ENCODE data around the gene INKA1.
A peak's percentile ranks its signal among the peaks of the same experiment; 100 is the strongest.

Gene INKA1

DNA sequence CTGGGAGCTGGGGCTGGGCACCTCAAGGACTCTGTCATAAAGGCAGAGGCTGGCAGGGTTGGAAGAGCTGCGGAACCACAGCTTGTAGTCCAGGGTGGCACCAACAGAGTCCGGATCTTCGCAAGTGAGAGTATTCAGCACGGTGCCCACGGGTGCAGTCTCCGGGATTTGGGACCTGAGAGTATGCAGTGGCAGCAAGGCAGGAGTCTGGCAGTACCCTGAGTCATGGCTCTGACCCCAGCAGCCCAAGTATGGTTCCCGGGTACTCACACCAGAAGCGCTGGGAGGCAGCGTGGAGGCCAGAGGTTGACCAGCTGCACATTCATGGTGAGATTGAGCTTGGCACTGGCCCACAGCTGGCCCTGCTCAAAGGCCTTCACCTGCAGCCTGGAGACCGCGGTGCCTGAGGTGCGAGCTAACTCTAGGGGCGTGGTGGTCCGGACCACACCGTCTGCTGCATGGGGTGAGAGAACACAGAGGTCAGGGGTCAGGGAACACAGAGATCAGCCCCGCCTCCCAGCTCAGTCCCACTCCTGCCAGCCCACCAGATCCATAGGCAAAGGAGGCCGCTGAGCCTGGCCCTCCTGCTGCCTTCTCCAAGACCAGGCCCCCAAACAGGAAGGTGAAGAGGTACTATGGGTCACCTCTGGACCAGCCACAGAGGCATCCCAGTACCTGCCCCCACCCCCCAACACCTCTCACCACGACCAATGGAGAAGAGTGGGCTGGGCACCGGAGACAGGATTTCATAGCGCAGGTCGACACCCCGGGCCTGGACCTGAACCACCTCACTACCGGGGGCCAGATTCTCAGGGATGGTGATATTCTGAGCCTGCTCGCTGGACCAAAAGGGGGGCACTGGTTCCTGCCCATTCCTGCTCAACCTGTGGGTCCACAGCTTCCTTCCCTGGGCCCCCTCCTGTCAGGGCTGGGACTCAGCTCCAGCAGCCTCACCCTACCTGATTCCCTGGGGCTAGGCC lies 7.8 kb upstream of the INKA1 start:
- H3K36me3 ChIP-seq (ENCODE audit: control insufficient read depth, insufficient read depth, low read length) = no peaks in the 10 kb centered on the region
- H3K9me3 ChIP-seq (ENCODE audit: control insufficient read depth, insufficient read depth, low read length) = no peaks in the 10 kb centered on the region
- WGBS (ENCODE audit: insufficient coverage, insufficient read length) = no CpG with 5 or more reads among the region's 24 CpGs
- H3K4me3 ChIP-seq (ENCODE audit: low read length) = no peak overlapping the region
- H3K27me3 ChIP-seq (ENCODE audit: control insufficient read depth, insufficient read depth, low read length) = no peaks in the 10 kb centered on the region
- no peak overlapping the region for H3K27ac ChIP-seq (ENCODE audit: low read length)
- DNase-seq (ENCODE audit: low read depth, low spot score) = no peak
- H3K4me1 ChIP-seq (ENCODE audit: control insufficient read depth, insufficient read depth, low read length) = no peaks in the 10 kb centered on the region

DNA sequence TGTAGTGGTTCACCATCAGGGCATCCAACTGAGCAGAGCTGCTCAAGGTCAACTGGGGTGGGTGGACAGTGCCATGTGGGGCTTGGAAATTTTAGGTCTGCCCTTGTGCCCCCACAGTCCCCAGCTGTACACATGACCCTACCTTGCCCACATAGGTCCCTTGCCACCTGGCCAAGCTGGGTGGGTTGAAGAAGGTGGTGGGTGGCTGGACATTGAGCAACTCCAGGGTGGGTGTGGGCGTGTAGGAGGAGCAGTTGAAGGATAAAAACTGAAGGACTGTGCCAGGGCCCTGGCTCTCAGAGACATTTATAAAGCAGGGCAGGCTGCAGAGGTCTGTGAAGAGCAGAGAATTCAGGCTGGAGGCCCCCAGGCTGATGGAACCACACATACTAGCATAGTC lies 4.0 kb upstream of the INKA1 start:
- Histone ChIP-seq H3K27me3 (ENCODE audit: control insufficient read depth, insufficient read depth, low read length) (no peaks in the 10 kb centered on the region), H3K36me3 (ENCODE audit: control insufficient read depth, insufficient read depth, low read length) (no peaks in the 10 kb centered on the region), H3K27ac (ENCODE audit: low read length) (no peak overlapping the region), H3K4me1 (ENCODE audit: control insufficient read depth, insufficient read depth, low read length) (peaks cover 4% of the 10 kb centered on the region), H3K4me3 (ENCODE audit: low read length) (no peak overlapping the region), H3K9me3 (ENCODE audit: control insufficient read depth, insufficient read depth, low read length) (no peaks in the 10 kb centered on the region)
- no CpG with 5 or more reads among the region's 1 CpG for WGBS (ENCODE audit: insufficient coverage, insufficient read length)
- DNase-seq (ENCODE audit: low read depth, low spot score) = no peak

DNA sequence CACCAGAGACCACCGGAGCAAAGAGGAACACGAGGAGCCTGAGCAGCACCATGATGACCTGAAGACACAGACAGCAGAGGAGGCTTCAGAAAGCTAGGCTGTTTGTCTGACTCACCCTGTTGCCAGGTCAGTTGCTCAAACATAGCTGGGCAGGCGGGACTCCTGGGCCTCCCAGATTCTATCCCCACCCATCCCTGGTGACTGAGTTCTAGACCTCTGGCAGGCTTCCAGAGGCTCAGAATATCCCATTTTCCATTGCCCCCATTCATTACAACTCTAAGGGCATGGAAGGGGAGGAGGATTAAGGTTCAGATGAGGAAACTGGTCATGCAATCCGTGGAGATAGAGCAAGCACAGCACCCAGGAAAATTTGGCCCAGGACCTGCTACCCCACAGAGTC lies 3.3 kb upstream of the INKA1 start, which contains the start of gene CDHR4:
Gene CDHR4 (minus strand): TSS at position 113 of the 400 bp plus-strand sequence. CDS start 61 bp downstream, at position 52.
- no peak for DNase-seq (ENCODE audit: low read depth, low spot score)
- no peaks in the 10 kb centered on the region for H3K9me3 ChIP-seq (ENCODE audit: control insufficient read depth, insufficient read depth, low read length)
- H3K36me3 ChIP-seq (ENCODE audit: control insufficient read depth, insufficient read depth, low read length) = no peaks in the 10 kb centered on the region
- no peak within 1 kb of the TSS for H3K4me3 ChIP-seq (ENCODE audit: low read length)
- no CpG with 5 or more reads among the region's 4 CpGs for WGBS (ENCODE audit: insufficient coverage, insufficient read length)
- no peaks in the 10 kb centered on the region; the same call in 1 of the 2 replicates for H3K27me3 ChIP-seq (ENCODE audit: control insufficient read depth, insufficient read depth, low read length)
- no peak within 1 kb of the TSS for H3K27ac ChIP-seq (ENCODE audit: low read length)
- H3K4me1 ChIP-seq (ENCODE audit: control insufficient read depth, insufficient read depth, low read length) = peaks cover 4% of the 10 kb centered on the region

DNA sequence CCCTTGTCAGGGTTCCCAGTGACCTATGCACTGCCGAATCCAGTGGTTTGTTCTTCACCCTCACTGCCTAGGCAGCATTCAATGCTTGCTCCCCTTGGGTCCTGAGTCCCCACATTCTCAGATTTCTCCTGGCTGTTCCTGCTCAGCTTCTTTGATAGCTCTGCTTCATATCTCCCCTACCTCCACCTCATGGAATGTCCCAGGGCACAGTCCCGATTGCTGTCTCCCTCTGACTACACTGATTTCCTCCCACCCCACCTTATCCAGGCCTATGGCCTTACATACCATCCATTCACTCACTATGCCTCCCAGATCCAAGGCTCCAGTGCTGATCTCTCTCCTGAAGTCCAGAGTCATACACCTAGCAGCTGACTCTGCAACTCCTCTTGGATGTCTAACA lies 1.9 kb upstream of the INKA1 start:
- no peaks in the 10 kb centered on the region; the same call in 1 of the 2 replicates for H3K27me3 ChIP-seq (ENCODE audit: control insufficient read depth, insufficient read depth, low read length)
- no peak overlapping the region for H3K4me3 ChIP-seq (ENCODE audit: low read length)
- H3K4me1 ChIP-seq (ENCODE audit: control insufficient read depth, insufficient read depth, low read length) = peaks cover 10% of the 10 kb centered on the region
- H3K27ac ChIP-seq (ENCODE audit: low read length) = no peak overlapping the region
- DNase-seq (ENCODE audit: low read depth, low spot score) = no peak
- WGBS (ENCODE audit: insufficient coverage, insufficient read length) = no CpG with 5 or more reads among the region's 2 CpGs
- no peaks in the 10 kb centered on the region for H3K9me3 ChIP-seq (ENCODE audit: control insufficient read depth, insufficient read depth, low read length)
- no peaks in the 10 kb centered on the region for H3K36me3 ChIP-seq (ENCODE audit: control insufficient read depth, insufficient read depth, low read length)

DNA sequence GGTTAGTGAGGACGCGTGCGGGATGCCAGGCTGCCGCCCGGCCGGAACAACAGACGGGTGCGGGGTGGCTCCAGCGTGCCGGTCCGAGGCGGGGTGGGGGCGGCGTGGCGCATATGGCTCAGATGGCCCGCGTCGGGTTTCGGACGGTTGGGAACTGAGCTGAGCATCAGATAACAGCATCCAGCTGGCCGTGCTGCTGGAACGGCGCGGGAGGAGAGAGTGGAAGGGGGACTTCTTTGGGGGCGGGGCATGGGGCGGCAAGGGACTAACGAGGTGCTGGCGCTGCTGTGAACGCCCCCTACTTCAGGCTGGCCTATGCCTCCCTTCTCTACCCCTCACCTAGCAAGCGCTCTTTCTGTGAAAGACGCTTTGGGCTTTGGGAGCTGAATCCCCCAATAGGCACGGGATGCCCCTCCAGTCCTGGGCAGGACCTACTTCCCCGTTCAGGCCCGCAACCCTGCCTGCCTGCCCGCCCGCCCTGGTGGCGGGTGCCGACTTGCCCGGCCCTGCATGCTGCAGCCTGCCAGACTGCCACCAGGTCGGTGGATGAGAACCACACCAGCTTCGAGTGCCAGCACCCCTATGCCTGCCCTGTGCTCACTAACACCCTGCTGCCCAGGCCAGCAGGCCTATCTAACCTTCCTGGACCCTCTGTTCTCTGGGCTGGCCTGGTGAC lies 542 bp downstream of the INKA1 start:
- no peak for DNase-seq (ENCODE audit: low read depth, low spot score)
- H3K27me3 ChIP-seq (ENCODE audit: control insufficient read depth, insufficient read depth, low read length) = no peaks in the 10 kb centered on the region; the same call in 1 of the 2 replicates
- H3K27ac ChIP-seq (ENCODE audit: low read length) = no peak overlapping the region
- no CpG with 5 or more reads among the region's 41 CpGs for WGBS (ENCODE audit: insufficient coverage, insufficient read length)
- no peaks in the 10 kb centered on the region for H3K9me3 ChIP-seq (ENCODE audit: control insufficient read depth, insufficient read depth, low read length)
- peaks cover 13% of the 10 kb centered on the region for H3K4me1 ChIP-seq (ENCODE audit: control insufficient read depth, insufficient read depth, low read length)
- peak overlapping the region; percentile 42 for H3K4me3 ChIP-seq (ENCODE audit: low read length)
- H3K36me3 ChIP-seq (ENCODE audit: control insufficient read depth, insufficient read depth, low read length) = no peaks in the 10 kb centered on the region

DNA sequence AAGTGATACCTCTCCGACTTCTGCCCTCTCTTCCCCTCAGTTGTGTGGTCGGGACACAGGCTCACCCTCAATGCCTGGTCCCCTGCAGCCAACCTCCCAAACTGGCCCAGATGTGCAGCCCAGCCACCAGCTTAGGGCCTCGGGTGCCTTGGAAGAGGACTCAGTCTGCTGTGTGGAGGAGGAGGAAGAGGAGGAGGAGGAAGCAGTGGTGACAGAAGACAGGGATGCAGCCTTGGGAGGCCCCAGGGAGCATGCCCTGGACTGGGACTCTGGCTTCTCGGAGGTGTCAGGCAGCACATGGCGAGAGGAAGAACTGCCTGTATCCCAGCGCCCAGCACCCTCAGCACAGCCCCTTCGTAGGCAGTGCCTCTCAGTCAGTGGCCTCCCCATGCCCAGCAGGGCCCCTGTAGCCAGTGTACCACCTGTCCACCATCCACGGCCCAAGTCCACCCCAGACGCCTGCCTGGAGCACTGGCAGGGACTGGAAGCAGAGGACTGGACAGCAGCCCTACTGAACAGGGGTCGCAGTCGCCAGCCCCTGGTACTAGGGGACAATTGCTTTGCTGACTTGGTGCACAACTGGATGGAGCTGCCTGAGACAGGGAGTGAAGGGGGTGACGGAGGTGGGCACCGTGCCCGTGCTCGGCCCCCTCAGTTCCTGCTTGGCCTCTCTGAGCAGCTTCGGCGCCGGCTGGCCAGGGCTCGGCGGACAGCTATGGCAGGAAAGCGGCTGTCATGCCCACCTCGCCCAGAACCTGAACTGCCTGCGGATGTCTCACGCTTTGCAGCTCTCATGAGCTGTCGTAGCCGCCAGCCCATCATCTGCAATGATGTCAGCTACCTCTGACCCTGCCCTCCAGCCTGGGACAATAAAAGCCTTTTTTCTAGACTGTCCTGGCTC lies 1.3 kb downstream of the INKA1 start:
- Histone ChIP-seq H3K4me3 (ENCODE audit: low read length) (no peak overlapping the region), H3K36me3 (ENCODE audit: control insufficient read depth, insufficient read depth, low read length) (no peaks in the 10 kb centered on the region), H3K4me1 (ENCODE audit: control insufficient read depth, insufficient read depth, low read length) (peaks cover 13% of the 10 kb centered on the region), H3K27ac (ENCODE audit: low read length) (no peak overlapping the region), H3K9me3 (ENCODE audit: control insufficient read depth, insufficient read depth, low read length) (no peaks in the 10 kb centered on the region), H3K27me3 (ENCODE audit: control insufficient read depth, insufficient read depth, low read length) (no peaks in the 10 kb centered on the region; the same call in 1 of the 2 replicates)
- WGBS (ENCODE audit: insufficient coverage, insufficient read length) = no CpG with 5 or more reads among the region's 26 CpGs
- no peak for DNase-seq (ENCODE audit: low read depth, low spot score)

DNA sequence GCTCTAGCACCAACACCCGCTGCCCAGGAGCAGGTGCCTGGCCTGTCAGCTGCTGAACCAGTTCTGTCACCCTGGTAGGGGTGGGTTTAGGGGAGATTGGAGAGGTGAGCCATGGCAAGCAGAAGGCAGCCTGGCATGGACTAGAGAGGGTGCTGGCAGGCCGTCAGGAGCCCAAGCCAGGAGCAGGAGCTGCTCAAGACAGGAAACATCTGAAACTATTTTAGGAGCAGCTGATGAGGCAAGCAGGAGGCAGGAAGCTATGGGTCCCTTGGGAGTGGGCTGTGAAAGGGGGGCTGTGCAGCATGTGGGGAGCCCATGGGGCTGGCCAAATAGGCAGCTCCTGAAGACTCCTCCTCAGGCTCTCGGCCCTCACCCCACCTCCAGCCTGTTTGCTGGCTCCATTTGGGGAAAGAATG lies 2.3 kb downstream of the INKA1 start:
- Histone ChIP-seq H3K27ac (ENCODE audit: low read length) (no peak overlapping the region), H3K4me3 (ENCODE audit: low read length) (no peak overlapping the region), H3K9me3 (ENCODE audit: control insufficient read depth, insufficient read depth, low read length) (no peaks in the 10 kb centered on the region), H3K36me3 (ENCODE audit: control insufficient read depth, insufficient read depth, low read length) (no peaks in the 10 kb centered on the region), H3K4me1 (ENCODE audit: control insufficient read depth, insufficient read depth, low read length) (peaks cover 13% of the 10 kb centered on the region), H3K27me3 (ENCODE audit: control insufficient read depth, insufficient read depth, low read length) (no peaks in the 10 kb centered on the region; the same call in 1 of the 2 replicates)
- no CpG with 5 or more reads among the region's 3 CpGs for WGBS (ENCODE audit: insufficient coverage, insufficient read length)
- no peak for DNase-seq (ENCODE audit: low read depth, low spot score)

DNA sequence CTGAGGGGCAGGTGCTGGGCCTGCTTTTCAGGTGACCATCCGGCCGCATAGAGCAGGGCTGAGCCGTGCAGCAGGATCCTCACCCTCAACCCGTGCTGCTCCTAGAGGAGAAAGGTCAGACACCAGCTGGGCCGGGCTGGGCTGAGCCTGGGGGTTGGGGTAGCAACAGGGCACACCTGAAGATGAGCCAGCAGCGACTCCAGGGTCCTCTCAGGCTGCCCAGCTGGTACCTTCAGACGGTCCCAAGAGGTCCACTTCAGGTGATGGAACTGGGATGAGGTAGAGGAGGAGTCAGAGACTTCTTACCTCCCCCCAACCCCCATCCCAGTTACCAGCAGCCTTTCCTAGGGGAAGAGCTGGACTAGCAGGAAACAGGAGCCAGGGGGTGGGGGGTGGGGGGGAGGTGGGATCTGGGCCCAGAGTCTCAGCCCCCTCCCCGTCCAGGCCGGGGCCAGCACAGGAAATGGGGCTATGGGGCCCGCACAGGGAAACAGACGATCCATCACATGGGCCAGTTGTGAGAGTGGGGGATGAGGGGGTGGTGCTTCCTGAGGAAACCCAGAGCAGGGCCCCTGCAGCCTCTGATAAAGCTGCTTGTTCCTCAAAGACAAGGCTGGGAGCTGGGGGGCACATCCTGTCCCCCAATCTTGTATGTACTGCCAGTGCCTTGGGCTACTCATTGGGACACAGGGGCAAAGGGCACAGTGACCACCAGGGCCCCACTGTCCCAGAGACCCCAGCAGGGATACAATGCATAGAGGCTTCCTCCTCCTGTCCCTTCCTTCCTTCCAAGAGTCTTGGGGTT lies 3.0 kb downstream of the INKA1 start:
- no peaks in the 10 kb centered on the region; the same call in 1 of the 2 replicates for H3K27me3 ChIP-seq (ENCODE audit: control insufficient read depth, insufficient read depth, low read length)
- H3K27ac ChIP-seq (ENCODE audit: low read length) = no peak overlapping the region
- DNase-seq (ENCODE audit: low read depth, low spot score) = no peak
- H3K4me3 ChIP-seq (ENCODE audit: low read length) = no peak overlapping the region
- H3K4me1 ChIP-seq (ENCODE audit: control insufficient read depth, insufficient read depth, low read length) = peaks cover 13% of the 10 kb centered on the region
- WGBS (ENCODE audit: insufficient coverage, insufficient read length) = no CpG with 5 or more reads among the region's 11 CpGs
- H3K36me3 ChIP-seq (ENCODE audit: control insufficient read depth, insufficient read depth, low read length) = no peaks in the 10 kb centered on the region
- H3K9me3 ChIP-seq (ENCODE audit: control insufficient read depth, insufficient read depth, low read length) = no peaks in the 10 kb centered on the region

DNA sequence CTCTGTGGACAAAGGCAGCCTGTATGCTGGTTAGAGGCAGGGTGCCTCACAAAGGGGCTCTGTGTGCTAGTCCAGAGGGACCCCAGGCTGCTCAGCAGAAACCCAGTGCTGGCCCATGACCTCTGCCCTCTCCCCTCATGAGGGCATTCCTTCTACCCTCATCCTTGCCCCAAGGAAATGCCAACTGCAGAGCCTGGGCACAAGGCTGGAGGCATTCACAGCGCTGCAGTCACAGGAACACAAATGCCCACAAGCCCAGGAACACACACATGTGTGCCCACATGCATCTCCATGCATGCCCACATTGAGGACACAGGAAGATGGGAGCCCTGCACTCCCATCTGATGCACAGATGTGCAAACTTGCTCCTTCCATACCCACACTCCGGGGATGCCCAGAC lies 3.8 kb downstream of the INKA1 start:
- no peaks in the 10 kb centered on the region; the same call in 1 of the 2 replicates for H3K27me3 ChIP-seq (ENCODE audit: control insufficient read depth, insufficient read depth, low read length)
- H3K36me3 ChIP-seq (ENCODE audit: control insufficient read depth, insufficient read depth, low read length) = no peaks in the 10 kb centered on the region
- H3K27ac ChIP-seq (ENCODE audit: low read length) = no peak overlapping the region
- WGBS (ENCODE audit: insufficient coverage, insufficient read length) = no CpG with 5 or more reads among the region's 2 CpGs
- no peak for DNase-seq (ENCODE audit: low read depth, low spot score)
- peaks cover 13% of the 10 kb centered on the region for H3K4me1 ChIP-seq (ENCODE audit: control insufficient read depth, insufficient read depth, low read length)
- H3K9me3 ChIP-seq (ENCODE audit: control insufficient read depth, insufficient read depth, low read length) = no peaks in the 10 kb centered on the region
- no peak overlapping the region for H3K4me3 ChIP-seq (ENCODE audit: low read length)

Measured in iPS DF 6.9 (cell line).